CD4-positive, alpha-beta T cell treated with Interleukin-1 beta for 1 hour (primary cell): ENCODE data around the gene PGLYRP4.
A peak's percentile ranks its signal among the peaks of the same experiment; 100 is the strongest.
"Not testable (repeated sequence)": the region's sequence is repeated elsewhere in the genome, so short reads cannot be mapped to it uniquely, and the experiment has no call there.

Experiments
- DNase-seq, 2 donors: peaks; one replicate each; pipeline ENCODE4 v3.0.0-alpha.2; 2020 to 2022

Gene PGLYRP4

DNA sequence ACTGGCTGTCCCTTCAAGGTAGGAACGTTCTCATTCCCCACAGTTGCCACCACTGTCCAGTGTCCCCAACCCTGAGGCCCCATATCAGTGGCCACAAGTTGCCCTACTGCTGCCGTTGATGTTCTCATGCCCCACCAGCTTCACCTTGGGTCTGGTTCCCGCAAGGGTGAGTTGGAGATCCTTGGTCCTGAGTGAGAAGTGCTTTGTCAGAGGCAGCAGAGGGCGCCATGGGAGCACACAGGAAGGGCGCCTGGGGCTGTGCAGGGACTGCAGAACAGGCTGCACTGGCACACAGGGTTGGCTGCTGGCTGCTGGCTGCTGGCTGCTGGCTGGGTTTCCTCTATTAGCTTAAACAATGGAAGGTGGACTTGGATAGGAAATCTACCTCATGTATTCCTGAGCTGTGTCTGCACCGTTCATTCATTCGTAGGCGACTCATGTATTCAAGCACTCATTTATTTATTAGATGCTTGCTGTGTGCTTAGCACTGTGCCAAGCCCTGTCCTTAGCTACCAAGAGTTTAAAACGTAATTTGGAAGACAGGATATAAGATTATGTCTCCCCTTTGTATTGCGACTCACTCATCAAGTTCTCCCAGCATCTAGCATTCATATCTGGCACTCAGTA, 6.9 kb upstream of the PGLYRP4 start:
- peak; percentile 40 to 69 for DNase-seq

DNA sequence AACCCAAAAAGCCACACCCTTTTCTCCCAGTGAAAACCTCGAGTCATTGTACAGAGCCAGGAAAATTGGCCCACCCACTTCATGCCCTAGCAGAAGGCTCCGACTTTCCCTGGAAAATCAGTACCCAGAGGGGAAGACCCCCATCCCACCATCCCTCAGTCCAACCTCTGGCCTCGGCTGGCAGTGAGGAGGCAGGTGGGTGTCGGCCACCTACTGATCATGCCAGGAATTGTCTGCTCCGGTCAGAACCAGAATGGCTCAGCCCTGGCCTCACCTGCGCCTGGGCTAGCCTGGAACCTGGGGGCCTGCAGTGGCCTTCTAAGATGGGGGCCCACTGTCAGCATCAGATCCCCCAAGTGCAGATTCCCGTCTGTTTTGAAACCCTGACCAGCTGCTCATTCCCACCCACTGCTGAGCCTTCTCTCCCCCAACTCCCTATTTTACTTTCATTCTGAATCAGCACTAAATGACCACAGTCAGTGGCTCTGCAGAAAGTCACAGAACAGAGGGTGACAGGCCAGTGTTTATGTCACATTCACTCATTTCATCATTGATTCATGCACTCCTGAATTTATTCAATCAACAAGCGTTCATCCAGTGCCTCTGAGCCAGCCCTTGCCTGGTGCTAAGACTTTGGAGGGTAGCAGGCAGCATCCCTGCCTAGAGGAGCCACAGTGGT, 6.0 kb upstream of the PGLYRP4 start:
- DNase-seq, result no peak

DNA sequence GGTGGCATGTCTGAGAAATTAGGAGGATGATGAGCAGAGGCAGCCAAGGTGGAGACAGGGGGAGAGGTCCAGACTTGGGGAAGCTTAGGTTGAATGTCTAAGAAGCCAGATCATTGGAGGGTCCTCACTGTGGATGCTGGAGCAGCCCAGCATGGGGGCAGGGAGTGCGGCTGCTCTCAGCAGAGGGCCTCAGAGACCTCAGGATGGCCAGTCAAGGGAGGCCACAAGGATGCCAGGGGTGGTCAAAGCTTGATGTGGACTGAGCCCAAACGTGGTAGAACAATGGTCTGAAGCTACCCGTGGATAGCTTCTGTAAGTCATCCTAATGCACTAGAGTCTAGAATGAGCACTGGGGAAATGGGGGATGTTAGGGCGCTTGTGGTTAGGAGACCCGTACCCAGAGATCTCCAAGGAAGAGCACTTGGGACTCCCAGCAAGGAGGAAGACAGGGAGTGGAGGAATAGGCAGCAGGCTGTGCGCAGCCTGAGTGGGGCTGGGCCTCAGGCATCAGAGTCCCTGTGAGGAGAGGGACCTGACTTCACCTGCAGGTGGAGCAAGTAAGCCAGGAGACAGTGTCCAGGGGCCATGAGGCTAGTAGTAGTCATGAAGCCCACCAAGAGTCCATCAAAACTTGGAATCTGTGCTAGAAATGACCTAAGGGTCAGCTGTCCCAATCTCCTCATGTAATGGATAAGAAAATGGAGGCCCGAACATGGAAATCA, 4.7 kb upstream of the PGLYRP4 start:
- no peak for DNase-seq

DNA sequence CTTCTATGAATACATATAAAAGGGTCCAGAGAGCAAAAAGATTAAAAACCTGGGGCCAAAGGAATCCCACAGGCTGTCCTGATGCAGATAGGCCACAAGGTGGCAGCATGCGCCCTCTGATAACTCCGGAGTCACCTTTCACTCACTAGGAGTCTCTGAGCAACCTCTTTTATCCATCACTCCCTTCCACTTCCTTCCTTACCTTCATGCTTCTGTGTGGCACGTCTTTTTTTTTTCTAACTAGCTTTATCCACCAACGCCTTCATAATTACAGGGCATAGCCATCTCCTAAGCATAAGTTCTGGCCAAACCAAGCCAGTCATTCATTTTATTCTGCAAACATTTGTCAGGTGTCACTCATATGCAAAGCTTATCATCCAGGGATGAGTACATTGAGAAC, 3.9 kb upstream of the PGLYRP4 start:
- peak; percentile 53 to 60 for DNase-seq

DNA sequence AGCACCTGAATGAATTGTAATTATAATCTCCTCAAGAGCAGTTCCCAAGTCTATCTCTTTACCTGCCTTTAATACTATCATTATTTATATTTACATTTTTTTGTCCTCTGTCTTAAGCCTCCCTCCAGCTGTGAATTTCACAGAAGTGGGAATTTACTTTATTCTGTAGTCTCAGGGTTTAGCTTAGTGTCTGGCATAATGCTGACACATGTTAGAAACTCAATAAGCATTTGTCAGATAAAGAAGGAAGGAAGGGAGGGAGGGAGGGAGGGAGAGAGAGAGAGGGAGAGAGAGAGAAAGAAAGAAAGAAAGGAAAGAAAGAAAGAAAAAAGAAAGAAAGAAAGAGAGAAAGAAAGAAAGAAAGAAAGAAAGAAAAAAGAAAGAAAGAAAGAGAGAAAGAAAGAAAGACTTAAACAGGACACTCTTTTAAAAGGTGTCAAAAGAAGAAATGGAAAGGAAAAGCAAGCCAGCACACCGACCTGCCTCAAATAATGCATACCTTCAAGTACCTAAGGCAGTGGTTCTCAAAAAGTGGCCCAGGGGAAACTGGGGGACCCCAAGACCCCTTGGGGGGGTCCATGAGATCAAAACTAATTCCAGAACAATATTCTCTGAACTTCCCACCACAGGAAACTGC, 1.8 kb upstream of the PGLYRP4 start:
- DNase-seq, result no peak

DNA sequence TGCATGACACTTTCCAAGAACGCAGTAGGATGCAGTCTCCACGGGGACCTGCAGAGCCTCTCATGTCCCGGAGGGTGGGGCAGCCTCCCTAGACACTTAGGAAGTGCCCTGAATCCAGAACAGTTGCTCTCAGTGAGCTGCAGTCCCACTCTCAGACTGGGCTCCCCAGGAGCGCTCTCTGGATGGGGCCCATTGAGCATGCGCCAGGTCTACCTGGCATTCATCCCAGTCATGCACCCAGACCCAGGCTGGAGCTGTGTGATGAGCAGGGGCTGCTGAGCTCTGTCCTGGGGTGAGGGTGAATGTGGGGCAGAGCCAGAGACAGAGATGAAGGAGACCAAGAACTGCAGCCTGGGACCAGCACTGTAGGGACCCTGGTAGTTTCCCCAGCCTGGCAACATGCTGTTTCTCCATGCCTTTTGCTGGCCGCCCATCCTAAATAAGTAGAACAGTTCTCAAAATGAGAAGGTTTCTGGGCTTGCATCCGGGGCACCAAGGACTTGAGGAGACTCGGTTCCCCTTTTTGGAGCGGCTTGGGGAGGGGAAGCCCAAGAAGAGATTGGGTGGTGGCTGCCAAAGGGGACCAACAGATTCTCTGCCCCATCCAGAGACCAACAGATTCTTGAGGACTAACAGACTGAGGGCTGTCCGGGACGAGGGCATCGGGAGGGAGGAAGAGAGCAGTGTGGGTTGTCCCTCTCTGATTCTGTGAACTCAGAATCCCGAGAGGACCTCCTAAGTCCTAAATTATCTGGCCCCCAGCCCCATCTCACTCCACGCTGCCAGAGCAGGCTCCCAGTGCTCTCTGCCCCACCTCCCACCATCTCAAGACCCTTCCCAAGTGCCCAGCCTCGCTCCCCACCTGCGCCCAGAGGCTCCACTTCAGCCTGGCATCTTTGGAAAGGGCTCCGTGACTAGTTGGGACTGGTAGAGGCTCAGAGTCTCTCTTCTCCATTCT, 1.0 kb upstream of the PGLYRP4 start:
- DNase-seq, result no peak

DNA sequence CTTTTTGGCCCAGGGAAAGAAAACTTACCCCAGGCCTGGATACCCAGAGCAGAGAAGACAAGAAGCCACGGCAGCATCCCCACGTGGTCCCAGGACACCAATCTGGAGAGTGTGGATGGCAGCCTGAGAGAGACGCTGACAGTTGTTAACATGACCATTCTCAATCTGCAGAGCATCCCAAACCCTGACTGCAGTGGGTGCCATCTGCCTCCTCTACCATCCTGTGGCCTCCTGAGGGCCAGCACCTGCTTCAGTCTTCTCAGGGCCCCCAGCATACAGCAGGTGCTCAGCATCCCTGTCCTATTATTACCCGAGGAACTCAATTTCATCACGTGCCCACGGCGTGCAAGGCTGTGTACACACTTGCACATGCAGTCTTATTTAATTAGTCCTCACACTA, 785 bp downstream of the PGLYRP4 start:
- DNase-seq, result no peak

DNA sequence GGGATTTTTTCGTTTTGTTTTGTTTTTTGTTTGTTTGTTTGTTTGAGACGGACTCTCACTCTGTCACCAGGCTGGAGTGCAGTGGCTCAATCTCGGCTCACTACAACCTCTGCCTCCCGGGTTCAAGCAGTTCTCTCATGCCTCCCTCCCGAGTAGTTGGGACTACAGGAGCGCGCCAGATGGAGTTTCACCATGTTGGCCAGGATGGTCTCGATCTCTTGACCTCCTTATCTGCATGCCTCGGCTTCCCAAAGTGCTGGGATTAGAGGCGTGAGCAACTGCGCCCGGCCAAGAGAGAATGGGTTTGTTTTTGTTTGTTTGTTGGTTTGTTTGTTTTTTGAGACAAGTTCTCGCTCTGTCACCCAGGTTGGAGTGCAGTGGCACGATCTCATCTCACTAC, 1.6 kb downstream of the PGLYRP4 start:
- DNase-seq, result not testable (repeated sequence)

DNA sequence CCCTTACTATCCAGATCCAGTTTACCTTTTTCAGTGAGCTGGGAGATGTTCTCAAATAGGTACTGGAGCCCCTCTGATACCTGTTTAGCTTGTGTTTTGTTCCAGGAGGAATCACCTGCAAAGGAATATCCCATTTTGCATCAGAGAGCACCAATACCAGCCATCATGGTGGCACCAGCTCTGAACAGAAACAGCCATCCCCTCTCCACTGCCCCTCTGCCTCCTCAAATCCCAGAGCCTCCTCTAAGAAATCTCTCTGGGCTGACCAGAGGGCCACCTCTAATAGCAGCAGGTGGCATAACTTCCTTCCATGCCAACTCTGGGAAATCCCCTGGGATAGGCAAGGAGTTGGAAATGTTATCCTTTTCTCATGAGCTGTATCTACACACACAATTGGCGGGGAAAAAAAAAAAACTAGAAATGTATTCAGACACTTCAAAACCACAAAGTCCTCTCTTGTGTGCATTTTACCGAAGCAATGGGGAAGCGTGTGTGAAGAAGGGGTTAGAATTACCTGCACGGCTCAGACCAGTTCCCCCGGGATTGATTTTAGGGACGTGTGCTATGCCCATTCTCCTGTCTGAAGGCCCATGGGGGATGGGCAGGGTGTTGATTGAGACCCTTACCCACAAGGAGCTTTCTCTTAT, 2.4 kb downstream of the PGLYRP4 start:
- DNase-seq, result no peak

DNA sequence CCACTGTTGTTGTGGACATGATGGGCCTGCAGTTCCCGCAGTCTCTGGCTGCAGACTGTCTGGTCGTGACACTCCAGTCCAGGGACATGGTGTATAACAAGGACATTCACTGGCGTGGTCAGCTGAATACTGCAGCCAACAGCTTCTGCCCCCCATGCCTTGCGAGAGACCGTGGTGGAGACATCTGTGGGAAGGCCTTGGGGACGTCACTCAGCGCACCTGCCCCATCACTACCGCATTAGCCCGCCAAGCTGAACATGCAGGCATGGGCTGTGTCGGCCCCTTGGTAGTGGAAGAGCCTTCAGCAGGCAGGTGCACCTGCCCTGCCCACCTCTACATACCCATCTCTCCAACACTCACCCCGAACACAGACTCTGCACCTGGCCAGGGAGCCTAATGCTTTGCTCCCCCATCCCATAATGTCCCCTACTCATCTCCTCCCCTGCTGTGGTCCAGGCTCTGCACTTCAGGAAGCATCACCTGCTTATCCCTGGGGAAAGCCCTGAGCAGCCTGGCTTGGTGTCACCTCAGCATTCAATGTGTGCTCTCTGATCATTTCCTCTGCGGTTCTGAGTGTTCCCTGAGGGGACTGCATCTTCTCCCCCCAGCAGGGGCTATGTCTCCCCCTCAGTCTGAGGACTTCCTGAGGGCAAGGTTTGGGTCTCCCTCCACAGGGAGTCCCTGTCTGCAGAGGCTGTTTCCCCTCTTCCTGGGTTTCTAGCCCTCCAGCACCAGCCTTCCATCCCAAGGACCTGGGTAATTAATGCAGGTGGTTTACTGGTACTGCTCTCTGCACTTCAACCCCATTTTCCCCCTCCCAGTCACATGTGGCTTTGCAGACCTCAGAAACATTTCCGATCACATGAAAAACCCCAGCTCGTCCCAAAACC, 3.2 kb downstream of the PGLYRP4 start:
- no peak for DNase-seq

DNA sequence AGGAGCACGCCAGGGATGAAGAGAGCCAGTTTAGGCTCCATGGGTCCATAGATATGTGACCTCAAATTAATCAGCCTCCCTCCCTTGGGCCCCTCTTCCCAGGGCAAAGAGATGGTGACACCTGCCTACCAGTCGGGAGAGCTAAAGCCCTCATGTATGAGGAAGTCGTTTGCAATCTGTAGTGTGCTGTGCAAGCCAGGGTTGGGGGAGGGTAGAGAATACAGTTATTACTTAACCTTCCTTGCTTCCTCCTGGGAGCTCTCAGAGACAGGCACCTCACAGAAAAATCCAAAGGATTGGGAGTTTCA, 4.0 kb downstream of the PGLYRP4 start:
- no peak for DNase-seq

DNA sequence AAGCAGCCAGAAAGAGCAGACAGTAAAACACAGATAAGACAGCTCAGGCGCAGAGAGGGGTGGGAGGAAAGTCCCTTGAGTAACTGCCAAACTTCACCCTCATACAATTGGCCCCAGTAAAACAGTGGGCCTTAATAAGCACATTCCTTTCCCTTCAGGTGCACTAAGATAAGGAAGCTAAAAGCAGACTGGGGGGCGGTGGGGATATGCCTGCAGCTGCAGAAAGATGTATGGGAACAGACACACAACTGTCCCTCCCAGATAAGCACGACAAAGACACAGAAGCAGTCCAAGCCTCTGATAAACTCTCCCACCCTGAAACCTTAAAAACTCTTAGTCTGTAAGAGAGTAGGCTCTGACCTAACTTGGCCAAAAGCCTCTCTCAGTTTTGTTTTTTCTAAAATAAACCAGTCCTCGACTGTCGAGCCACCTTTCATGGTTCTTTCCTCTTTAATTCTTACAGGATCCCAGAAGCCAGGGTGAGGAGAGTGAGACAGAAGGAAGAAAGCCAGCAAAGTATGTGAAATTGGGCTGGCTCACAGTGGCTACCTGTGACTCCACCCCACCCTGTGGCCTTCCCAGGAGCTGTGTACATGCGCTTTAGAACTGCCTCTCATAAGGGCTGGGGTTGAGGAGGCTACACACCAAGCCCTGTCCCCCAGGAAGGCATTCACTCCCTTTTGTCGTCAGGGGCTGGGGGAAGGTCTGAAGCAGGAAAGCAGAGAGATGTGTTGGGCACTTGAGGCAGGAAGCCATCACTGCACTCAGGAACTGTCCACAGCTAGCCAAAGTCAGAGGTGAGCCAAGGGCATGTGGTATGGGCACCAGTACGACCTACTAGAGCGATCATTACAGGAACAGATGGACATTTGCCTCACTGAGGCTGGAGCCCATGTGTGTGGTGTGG, 4.6 kb downstream of the PGLYRP4 start:
- no peak for DNase-seq

DNA sequence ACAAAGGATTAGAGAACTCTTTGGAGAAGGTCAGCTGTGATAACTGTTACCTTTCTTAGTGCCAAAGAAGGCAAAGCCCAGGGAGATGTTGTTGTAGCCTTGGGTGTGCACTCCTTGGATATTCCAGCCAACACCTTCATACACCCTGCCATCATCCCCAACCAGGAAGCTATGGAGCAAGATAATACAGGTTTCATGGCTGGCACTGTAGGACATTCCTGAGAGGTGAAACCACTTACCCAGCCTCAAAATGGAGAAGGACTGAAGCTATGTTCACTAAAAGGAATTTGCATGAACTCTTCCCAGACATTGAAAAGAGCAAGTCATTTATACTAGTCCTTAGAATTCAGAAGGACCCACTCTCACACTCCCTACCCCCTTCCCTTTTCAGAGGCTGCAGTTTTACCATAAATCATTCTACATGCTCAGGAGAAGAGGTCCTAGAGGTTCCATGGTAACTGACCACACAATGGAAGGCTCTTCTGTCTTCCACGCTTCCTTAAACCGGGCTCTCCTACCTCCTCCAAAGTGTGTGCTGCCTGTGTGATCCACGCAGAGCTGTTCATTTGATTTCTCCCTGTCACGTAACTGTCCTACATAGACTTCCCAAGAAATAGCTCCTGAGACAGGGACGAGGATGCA, 5.5 kb downstream of the PGLYRP4 start:
- DNase-seq, result no peak

DNA sequence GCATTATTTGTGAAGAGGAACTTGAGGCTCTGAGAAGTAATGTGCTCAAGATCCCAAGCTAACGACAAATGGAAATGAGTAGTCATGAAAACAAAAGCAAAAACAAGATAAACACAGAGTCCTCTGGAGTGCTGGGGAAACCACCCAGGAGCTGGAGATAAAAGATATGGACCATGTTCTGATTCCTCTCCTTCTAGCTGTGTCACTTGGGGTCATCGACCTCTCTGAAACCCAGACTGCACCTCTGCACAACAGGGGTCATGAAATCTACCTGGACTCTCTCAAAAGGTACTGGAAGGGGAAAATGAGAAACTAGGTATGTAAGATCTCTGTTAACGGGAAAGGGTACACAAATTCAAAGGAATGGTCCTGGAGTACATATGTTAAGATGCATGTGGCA, 6.5 kb downstream of the PGLYRP4 start:
- no peak for DNase-seq

DNA sequence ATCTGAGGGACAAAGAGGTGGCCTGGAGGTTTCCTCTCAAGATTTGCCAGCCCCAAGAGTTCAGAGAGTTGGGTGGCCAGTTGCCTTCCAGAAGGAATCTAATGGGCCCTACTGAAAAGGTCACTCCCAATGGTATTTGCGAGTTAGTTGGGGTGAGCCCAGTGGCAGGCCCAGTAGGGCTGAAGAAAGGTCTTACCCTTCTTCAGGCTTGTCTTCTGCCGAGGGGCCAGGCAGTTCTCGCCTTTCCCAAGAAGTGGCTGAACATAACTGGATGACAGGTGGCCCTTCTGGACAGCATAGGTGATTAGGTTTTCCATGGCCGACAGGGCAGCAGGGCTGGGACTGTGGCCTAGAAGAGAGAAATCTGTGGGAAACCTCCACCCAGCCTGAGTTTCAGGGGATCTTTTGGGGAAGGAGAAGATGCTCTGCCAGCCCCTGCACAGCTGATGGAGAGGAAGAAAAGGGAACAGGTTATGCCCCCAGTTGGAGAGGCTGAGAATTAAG, 7.2 kb downstream of the PGLYRP4 start:
- DNase-seq, result no peak

DNA sequence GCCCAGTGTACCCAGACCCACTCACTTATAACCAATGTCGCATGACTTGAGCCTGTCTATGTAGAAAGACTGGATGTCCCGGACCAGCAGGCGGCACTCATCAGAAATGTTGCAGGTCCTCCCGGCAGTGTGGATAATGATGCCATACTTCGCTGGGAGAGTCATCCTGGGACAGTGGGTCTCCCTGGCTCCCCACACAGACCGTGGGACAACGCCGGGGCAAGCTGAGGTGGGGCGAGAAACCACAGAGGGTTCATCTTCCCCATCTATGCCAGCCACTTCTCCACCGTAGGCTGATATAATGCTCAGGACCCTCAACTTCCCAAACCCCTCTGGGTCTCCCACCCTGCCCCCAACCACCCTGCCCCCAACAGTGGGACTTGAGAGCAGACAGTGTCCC, 8.3 kb downstream of the PGLYRP4 start:
- DNase-seq, result no peak

DNA sequence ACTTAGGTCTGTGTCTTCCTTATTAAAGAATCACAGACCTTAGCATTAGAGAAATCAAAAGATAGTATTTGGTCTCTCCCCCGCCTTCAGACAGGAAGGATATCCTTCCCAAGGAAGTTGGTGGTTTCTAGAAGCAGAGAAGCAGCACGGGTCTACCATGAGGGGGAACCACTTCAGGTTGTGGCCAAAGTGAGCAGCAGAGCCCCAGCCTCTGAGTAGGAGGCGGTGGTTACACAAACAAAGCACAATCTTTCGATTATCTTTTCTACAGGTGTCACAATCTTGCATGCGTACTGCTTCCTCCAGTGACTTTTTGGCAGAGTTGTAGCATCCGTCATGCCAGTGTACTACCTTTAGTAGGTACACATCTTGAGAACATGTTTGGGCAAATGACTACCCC, 8.8 kb downstream of the PGLYRP4 start:
- no peak for DNase-seq

DNA sequence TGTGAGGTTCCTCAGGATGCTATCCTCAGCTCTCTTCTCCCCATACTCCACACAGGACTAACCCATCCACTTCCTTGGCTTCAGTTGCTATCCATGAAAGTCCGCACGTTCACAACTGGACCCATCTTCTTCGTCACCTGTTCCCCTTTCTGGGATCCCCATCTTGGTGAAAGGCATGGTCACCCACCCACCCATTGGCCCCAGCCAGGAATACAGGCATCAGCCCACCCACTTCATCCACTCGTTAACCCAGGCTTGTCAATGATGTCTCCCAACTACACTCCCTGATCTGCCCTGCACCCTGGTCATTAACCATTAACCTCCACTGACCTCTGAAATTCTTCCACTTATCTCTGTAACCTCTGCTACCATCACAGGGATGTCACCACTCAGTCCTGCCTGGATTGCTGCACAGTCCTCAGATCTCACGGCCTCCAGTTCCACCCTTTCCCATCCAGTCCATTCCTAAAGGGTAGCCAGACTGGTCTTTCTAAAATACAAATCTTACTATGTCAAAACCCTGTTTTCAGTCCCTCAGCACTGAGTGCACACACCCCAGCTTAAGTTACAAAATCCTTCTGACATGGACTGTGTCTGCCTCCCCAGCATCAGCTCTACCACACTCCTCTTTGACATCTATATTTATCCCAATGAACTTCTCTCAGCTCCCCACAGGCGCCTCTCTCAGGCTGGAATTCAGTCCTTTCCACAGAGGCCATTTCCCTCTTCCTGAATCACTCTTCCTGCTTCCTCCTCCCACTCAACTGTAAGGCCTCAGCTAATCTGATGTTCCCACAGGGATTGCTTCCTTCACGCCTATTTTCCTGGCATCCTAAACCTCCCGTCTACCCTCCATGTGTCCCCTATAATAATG, 10.4 kb downstream of the PGLYRP4 start:
- no peak for DNase-seq
